ENCODE results near the gene TMEM175.

Gene TMEM175

GRCh38 chr4:931960-932712 is at the start of gene TMEM175, which contains the start of gene GAK:
TMEM175 (plus strand) TSS chr4:932460; CDS start chr4:947740, 15,280 bp downstream.
GAK (minus strand) TSS chr4:932316; CDS start chr4:932187, 129 bp downstream.
- DNase-seq (ENCODE audit: low spot score) = peak; percentile 100

- DNase-seq (ENCODE audit: low spot score) = no peak
These were observed 49.6 kb upstream of the TMEM175 start for GRCh38 chr4:882646-883045.

GRCh38 chr4:883377-884095 is 48.7 kb upstream of the TMEM175 start:
- DNase-seq (ENCODE audit: low spot score) = no peak

DNA sequence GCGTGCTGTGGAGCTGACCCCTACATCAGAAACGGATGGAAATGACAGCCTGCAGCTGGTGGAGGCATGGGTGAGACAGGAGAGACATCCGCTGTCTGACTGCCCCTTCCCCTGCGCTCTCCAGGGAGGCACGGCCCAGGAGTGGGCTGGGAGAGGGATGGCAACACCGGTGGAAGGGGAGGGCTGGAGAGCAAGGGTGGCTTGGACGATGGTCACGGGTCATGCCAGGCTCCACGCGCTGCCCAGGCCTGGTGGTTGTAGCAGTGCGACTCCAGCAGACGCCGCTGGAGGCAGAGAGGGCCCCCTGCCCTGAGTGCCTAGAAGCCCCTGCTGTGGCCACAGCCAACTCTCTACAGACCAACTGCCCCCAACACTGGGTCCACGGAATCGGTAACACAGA is 48.0 kb upstream of the TMEM175 start:
- DNase-seq (ENCODE audit: low spot score) = no peak

DNA sequence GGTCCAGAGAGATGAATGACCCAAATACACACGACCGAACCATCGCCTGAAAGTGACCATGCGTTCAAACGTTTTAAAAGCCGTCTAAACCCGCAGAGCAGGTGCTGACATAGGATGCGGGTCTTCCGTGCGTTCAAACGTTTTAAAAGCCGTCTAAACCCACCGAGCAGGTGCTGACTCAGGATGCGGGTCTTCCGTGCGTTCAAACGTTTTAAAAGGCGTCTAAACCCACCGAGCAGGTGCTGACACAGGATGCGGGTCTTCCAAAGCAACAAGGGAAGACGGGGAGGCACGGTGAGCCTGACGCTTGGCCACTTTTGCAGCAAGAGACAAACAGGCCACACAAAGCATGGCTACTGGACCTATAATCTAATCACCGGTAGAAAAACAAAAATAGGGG is 47.4 kb upstream of the TMEM175 start:
- DNase-seq (ENCODE audit: low spot score) = no peak

DNA sequence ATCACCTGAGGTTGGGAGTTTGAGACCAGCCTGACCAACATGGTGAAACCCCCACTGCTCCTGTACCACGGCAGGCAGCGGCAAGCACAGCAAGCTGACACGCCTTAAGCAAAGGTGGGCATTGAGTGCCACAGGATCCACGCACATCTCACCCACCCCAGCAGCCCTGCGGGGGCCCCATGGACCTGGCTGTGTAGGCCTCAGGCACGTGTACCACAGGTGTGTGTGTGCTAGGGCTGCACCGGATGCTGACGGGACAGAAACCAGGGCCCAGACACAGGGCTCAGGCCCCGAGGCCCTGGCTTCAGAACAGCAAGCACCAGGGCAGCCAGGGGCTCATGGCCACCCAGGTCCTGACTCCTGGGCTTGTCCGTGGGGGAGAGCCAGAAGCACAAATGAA is 46.9 kb upstream of the TMEM175 start:
- DNase-seq (ENCODE audit: low spot score) = no peak

GRCh38 chr4:886244-886643 is 46.0 kb upstream of the TMEM175 start:
- no peak for DNase-seq (ENCODE audit: low spot score)

DNA sequence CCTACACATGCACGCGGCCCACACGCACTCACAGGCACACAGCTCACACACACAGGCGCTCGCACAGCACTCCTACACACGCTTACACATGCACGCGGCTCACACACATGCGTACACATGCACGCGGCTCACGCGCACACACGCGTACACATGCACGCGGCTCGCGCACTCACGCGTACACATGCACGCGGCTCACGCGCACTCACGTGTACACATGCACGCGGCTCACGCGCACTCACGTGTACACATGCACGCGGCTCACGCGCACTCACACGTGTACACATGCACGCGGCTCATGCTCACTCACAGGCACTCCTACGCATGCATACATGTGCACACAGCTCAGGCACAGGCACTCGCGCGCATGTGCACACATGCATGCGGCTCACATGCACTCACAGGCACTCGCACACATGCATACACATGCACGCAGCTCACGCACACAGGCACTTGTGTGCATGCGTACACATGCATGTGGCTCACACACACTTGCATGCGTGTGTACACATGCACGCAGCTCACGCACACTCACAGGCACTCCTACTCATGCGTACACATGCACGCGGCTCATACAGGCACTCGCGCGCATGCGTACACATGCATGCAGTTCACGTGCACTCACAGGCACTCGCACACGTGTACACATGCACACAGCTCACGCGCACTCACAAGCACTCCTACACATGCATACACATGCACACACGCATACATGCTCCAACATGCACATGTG is 45.1 kb upstream of the TMEM175 start:
- no peak for DNase-seq (ENCODE audit: low spot score)

DNA sequence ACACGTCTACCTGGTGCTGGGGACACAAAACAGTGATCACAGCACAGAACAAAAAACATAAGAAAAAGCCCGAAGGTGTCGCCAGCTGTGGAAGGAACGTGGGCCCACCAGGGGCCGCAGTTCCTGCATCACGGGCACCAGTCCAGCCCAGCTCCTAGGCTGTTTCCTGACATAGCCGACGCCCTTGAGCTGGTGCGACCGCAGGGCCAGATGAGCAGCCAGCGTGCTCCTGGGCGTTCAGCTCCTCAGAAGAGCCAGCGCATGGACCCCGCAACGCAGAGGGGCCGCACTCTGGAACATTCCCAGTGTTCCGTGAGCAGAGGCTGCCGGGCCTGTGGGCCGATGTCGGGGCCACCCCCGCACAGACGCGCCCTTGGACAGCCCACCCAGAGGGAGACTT is 44.2 kb upstream of the TMEM175 start:
- no peak for DNase-seq (ENCODE audit: low spot score)

DNA sequence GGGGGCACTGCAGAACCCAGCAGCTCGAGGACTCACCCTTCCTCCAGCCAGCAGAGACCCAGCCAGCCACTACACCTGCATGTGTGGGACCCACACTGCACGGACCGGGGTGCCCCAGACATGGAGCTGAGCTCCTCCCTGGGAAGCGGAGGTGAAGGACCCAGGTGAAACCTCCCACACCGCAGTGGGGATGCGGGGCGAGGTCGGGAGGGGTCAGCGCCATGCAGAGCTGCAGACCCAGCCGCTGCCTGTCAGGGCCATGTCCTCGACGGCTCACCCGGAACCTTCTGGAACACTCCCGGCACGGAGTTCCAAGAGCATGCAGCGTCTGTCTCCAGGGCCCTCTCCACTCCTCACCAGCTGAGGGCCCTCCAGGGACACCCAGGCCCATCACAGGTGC is 42.7 kb upstream of the TMEM175 start:
- DNase-seq (ENCODE audit: low spot score) = no peak

GRCh38 chr4:890036-890695 is 42.1 kb upstream of the TMEM175 start:
- DNase-seq (ENCODE audit: low spot score) = no peak

- peak; percentile 79 for DNase-seq (ENCODE audit: low spot score)
These were observed 40.5 kb upstream of the TMEM175 start for GRCh38 chr4:891747-892146.

DNA sequence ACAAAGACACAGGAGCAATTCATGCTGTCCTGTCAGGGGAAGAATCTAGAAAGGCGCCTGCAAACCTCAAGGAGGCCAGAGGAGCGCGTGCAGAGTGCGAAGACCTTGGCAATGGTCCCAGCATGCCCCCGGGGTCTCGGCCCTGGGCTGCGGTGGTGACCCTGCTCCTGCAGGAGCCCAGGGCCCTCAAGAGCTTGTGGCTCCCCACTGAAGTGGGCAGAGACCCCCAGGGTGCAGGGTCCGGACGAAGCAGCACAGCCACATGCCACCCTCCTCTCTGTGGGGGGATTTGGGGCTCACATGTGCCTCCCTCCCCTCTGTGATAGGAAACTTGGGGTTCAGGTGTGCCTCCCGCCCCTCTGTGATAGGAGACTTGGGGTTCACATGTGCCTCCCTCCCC is 39.5 kb upstream of the TMEM175 start:
- no peak for DNase-seq (ENCODE audit: low spot score)

DNA sequence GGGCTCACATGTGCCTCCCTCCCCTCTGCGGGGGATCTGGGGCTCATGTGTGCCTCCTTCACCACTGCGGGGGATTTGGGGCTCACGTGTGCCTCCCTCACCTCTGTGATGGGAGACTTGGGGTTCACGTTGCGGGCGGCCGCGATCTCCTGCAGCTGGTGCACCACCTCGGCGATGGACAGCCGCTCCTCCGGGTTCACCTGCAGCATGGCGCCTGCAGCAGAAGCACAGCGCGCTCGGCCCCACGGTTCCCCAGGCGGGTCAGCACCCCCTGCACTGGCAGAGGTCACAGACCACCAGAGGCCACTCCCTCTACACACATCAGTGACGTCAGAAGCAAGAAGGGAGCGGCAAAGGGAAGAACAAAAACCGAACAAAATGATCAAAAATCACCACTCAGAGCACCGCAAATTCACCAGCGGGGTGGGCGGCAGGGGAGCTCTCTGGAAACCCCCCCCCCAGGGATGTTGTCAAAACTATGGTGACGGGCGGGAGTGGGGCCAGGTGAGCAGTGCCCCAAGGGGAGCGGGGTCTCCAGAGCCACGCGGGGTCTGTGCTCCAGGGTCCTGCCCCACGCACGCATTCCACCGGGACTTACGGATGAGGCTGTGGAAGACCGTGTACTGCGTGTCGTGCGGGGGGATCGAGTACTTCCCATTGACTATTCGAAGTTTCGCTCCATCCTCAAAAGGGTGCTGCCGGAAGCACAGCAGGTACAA is 38.8 kb upstream of the TMEM175 start:
- no peak for DNase-seq (ENCODE audit: low spot score)

GRCh38 chr4:893995-894705 is 38.1 kb upstream of the TMEM175 start:
- no peak for DNase-seq (ENCODE audit: low spot score)

GRCh38 chr4:895596-895995 is 36.7 kb upstream of the TMEM175 start:
- no peak for DNase-seq (ENCODE audit: low spot score)

- DNase-seq (ENCODE audit: low spot score) = peak; percentile 58
These were observed 36.0 kb upstream of the TMEM175 start for GRCh38 chr4:896216-896615.

GRCh38 chr4:896630-897029 is 35.6 kb upstream of the TMEM175 start:
- no peak for DNase-seq (ENCODE audit: low spot score)

DNA sequence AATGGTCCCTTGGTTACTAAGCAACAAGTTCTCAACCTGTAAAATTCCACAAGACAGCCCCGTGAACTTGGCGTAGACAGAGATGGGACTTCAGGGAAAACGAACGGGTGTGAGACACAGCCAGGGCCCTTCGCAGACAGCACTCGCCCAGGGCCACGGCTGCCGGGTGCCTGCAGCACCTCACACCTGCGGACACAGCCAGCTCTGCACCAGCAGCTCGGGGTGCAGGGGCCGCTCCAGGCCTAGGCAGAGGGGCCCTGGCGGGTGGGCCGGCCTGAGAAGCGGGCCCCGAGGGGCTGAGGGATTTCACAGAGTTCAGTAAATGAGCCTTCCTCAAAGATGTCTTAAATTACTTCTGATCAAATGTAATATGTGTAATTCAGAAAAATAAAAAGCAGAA is 34.1 kb upstream of the TMEM175 start:
- no peak for DNase-seq (ENCODE audit: low spot score)

GRCh38 chr4:898869-899555 is 33.2 kb upstream of the TMEM175 start:
- DNase-seq (ENCODE audit: low spot score) = no peak

DNA sequence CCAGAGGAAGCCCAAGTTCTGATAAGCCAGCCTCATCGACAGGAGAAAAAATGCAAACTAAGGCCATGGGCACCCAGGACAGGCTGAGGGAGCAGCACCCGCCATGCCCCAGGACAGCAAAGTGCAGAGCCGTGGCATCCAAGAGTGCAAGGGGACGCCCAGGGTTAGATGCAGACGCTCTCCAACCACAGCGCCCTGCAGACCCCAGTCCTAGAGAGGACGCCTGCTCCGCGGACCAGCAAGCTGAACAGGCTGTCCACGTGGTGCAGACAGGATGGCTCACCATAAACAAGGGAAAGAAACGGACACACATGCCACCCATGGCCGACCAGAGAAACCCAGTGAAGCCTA is 32.7 kb upstream of the TMEM175 start:
- no peak for DNase-seq (ENCODE audit: low spot score)

All from iPS-NIHi11 (cell line).